Measurements from ENCODE around the gene RAB39A. TPM values are rescaled to one million over a fixed set of nuclear protein-coding genes. Genes with fewer than 3 reads are reported as not detected.

RAB39A gene
- polyA plus RNA-seq, 3 donors = 1.9 to 6.3 (median 3.9) TPM

GRCh38 chr11:107951155-107951554, 22.9 kb downstream of the RAB39A start:
- Mint-ChIP-seq H3K27ac (no peak overlapping the region), H3K36me3 (peaks cover 0 to 10% of the 10 kb centered on the region in 2 donors), H3K4me1 (peaks cover 5% of the 10 kb centered on the region), H3K27me3 (ENCODE audit: low read depth in 3 of 3) (no peaks in the 10 kb centered on the region), H3K4me3 (no peak overlapping the region), H3K9me3 (no peaks in the 10 kb centered on the region)
- Histone ChIP-seq H4K20me1 (ENCODE audit: insufficient read depth, low read length) (peaks cover 47% of the 10 kb centered on the region), H3K79me2 (ENCODE audit: insufficient read depth, low read length) (no peaks in the 10 kb centered on the region), H3K4me1 (ENCODE audit: control insufficient read depth in 1 of 2, insufficient read depth in 2 of 2, low read length in 2 of 2) (peaks cover 1 to 2% of the 10 kb centered on the region in 2 donors), H3K4me2 (replicated peaks; ENCODE audit: extremely low read depth, low read length, poor library complexity, severe bottlenecking) (no peak overlapping the region), H2AFZ (ENCODE audit: insufficient read depth, low read depth, low read length, poor library complexity, severe bottlenecking) (no peak overlapping the region), H3K27me3 (ENCODE audit: control insufficient read depth in 2 of 2, insufficient read depth in 2 of 2, low read length in 2 of 2) (no peaks in the 10 kb centered on the region), H3K9ac (ENCODE audit: insufficient read depth, low read length, poor library complexity, severe bottlenecking) (no peak overlapping the region), H3K4me3 (replicated peaks in 1 of 3; ENCODE audit: low read depth in 2 of 3, low read length in 3 of 3) (no peak overlapping the region), H3K27ac (ENCODE audit: low read depth in 1 of 2, low read length in 2 of 2) (no peak overlapping the region), H3K36me3 (replicated peaks in 1 of 2; ENCODE audit: control insufficient read depth in 1 of 2, insufficient read depth in 2 of 2, low read length in 2 of 2) (no peaks in the 10 kb centered on the region), H3K9me3 (replicated peaks in 1 of 2; ENCODE audit: control insufficient read depth in 1 of 2, insufficient read depth in 1 of 2, low read length in 2 of 2) (no peaks in the 10 kb centered on the region)
- intact Hi-C loops (cut with micrococcal nuclease) = no loop called here
- no peak for TF ChIP-seq CTCF (IDR thresholded peaks at IDR 0.05)
- DNase-seq = no peak

- Histone ChIP-seq H3K9ac (ENCODE audit: insufficient read depth, low read length, poor library complexity, severe bottlenecking) (no peak overlapping the region), H2AFZ (ENCODE audit: insufficient read depth, low read depth, low read length, poor library complexity, severe bottlenecking) (no peak overlapping the region), H3K27ac (ENCODE audit: low read depth in 1 of 2, low read length in 2 of 2) (no peak overlapping the region), H3K27me3 (ENCODE audit: control insufficient read depth in 2 of 2, insufficient read depth in 2 of 2, low read length in 2 of 2) (no peaks in the 10 kb centered on the region), H4K20me1 (ENCODE audit: insufficient read depth, low read length) (peaks cover 48% of the 10 kb centered on the region), H3K4me3 (replicated peaks in 1 of 3; ENCODE audit: low read depth in 2 of 3, low read length in 3 of 3) (no peak overlapping the region), H3K4me1 (ENCODE audit: control insufficient read depth in 1 of 2, insufficient read depth in 2 of 2, low read length in 2 of 2) (peaks cover 22 to 25% of the 10 kb centered on the region in 2 donors), H3K79me2 (ENCODE audit: insufficient read depth, low read length) (no peaks in the 10 kb centered on the region), H3K36me3 (replicated peaks in 1 of 2; ENCODE audit: control insufficient read depth in 1 of 2, insufficient read depth in 2 of 2, low read length in 2 of 2) (no peaks in the 10 kb centered on the region), H3K4me2 (replicated peaks; ENCODE audit: extremely low read depth, low read length, poor library complexity, severe bottlenecking) (no peak overlapping the region), H3K9me3 (replicated peaks in 1 of 2; ENCODE audit: control insufficient read depth in 1 of 2, insufficient read depth in 1 of 2, low read length in 2 of 2) (no peaks in the 10 kb centered on the region)
- H3K36me3 Mint-ChIP-seq = peaks cover 0 to 5% of the 10 kb centered on the region in 2 donors
- peaks cover 26% of the 10 kb centered on the region for H3K4me1 Mint-ChIP-seq
- no peak for DNase-seq
- no peaks in the 10 kb centered on the region for H3K9me3 Mint-ChIP-seq
- no peak for TF ChIP-seq CTCF (IDR thresholded peaks at IDR 0.05)
- H3K4me3 Mint-ChIP-seq = no peak overlapping the region
- H3K27me3 Mint-ChIP-seq (ENCODE audit: low read depth in 3 of 3) = no peaks in the 10 kb centered on the region
- no peak overlapping the region for H3K27ac Mint-ChIP-seq
- WGBS (ENCODE audit: insufficient coverage) = 100% methylated on average over 1 of the region's 3 CpGs
- intact Hi-C loops (cut with micrococcal nuclease) = no loop called here
Measured at GRCh38 chr11:107953446-107953845, 25.2 kb downstream of the RAB39A start.
